Left cardiac atrium (tissue), 4 donors: ENCODE measurements around the gene DNAH17. TPM values are rescaled to one million over a fixed set of nuclear protein-coding genes. Genes with fewer than 3 reads are reported as not detected.
"Not testable (repeated sequence)": the region's sequence is repeated elsewhere in the genome, so short reads cannot be mapped to it uniquely, and the experiment has no call there.

Source experiments
- ATAC-seq, 2 donors: fragments of 200-7000 bp; cut with Tn5 transposase; one replicate each; pipeline ENCODE4 v1.9.1; 2020; ENCODE audit warnings: mild to moderate bottlenecking in 2 of 2, moderate library complexity in 2 of 2
- DNase-seq: peaks from one replicate; pipeline ENCODE4 v3.0.0-alpha.2; 2020
- intact Hi-C, 2 donors: fragments of 100-400 bp; cut with DNase I; formaldehyde crosslinking; loops; one replicate each; pipeline versions ENCODE4 v1.14.1 to v1.15.1; 2022 to 2023
- total RNA-seq, 2 donors: library from RNA; stranded (reverse); fragmentation: NEBNext Ultra II Directional; extraction: Animal tissue kit (Norgen Biotek cat#: 25700); gene quantifications; one replicate each; pipeline ENCODE4 v1.2.1, GENCODE V29; 2021
- donor health status: DM: no; HTN: yes; CAD: no.
- donor health status: DM: no; HTN: yes; CAD: no; lungs with severe emphysema.
- donor health status: DM: yes; HTN: yes; CAD: no.
- donor health status: Dilated cardiomyopathy.

Gene DNAH17
- total RNA-seq, 2 donors from 2014 or later: 0.21 to 0.32 TPM

DNA sequence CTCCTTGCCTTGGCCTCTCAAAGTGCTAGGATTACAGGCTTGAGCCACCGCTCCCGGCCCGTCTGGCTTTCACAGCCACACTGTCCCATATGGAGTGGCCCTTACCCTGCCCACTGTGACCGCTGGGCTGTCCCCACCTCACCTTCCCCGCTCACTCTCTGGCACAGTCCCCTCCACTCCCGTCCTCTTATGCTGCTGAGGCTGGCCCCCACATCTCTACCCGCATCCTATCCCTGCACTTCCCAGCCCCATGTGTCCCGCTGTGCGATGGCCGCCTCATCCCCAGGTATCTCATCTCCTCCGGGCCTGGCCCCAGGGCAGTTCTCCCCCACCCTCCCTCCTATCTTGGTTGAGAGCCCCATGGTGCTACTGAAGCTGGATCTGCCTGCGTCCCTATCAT, 105.6 kb downstream of the DNAH17 start:
- DNase-seq (no peak), ATAC-seq (no peak)
- intact Hi-C loops: no loop called here

DNA sequence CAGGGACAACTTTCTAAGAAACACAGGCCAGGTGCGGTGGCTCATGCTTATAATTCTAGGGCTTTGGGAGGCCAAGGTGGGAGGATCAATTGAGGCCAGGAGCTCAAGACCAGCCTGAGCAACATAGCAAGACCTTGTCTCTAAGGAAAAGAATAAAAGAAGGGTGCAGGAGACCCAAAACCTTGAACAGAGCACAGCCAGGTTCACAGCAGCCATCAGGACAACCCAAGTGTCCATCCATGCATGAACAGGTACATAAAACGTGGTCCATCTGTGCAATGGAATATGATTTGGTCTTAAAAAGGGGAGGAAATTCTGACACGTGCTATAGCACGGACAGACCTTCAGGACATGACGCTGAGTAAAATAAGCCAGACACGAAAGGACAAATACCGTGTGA, 107.8 kb downstream of the DNAH17 start:
- intact Hi-C loops: no loop called here
- ATAC-seq: no peak

GRCh38 chr17:78468366-78468765, 108.8 kb downstream of the DNAH17 start:
- intact Hi-C loops: no loop called here
- no peak for ATAC-seq

More for the DNA sequence above, 107.8 kb downstream of the DNAH17 start:
- DNase-seq: no peak

DNA sequence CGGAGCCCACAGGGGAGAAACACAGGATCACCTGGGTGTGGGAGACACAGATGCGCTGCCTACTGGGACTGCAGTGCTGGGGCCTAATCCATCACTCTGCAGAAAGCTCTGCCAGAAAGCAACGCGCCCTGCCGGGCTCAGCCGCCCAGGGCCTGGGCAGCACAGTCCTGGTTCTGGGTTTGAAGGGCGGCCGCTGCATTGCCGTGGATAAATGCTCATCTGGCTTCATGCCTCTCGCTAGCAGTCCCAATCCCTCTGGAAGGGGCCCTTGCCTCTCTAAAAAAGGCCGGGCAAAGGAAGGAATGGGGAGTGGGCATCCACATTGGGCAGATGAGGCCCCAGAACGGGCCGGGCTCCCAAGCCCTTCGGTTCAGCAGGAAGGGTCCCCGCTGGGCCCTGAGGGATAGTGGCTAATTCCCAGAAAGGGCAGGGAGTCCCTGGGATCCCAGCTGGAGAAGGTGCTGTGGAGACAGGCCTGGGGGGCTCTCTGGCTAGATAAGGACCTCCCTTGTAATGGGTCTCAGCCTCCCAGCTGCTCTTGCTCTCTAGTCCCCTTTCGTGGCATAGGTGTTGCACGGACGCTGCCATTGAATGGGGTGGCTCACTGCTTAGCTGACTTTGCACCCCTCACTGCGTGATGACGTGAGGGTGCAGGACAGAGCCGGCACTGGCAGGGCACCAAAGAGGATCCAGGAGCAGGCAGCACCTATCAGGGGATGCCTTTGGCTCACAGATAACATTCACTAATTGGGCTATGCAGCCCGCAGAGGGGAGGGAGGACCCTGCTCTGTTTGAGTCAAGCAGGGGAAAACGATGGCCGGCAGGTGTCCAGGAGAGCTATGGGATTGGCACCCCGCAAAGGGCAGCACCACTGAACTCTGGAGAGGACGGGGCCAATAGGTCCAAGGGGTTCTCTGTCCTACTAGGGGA, 110.1 kb downstream of the DNAH17 start:
- intact Hi-C loops: no loop called here
- ATAC-seq (no peak), DNase-seq (no peak)

More at GRCh38 chr17:78468366-78468765, 108.8 kb downstream of the DNAH17 start:
- DNase-seq: no peak

- ATAC-seq: peak in 1 of 2 donors; percentile 62
- DNase-seq, intact Hi-C loops: not testable (repeated sequence)
These were observed 110.9 kb downstream of the DNAH17 start for GRCh38 chr17:78466109-78466785.

DNA sequence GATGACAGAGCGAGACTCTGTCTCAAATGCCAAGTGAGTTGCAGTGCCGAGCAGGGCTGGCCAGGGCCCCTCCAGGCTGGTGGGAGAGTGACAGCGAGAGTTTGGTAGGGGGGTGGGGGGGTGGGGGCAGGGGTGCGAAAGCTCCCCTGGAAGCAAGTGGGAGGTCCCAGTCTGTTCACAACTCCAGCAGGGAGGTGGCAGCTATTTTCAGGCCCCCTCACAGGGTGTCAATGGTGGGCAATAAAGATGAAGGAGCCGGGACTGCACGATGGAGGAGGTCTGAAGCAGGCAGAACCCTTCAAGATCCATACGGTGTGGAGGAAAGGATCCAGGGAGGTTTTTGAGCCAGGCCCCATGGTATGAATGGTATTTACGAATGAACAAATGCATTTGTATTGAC, 115.0 kb downstream of the DNAH17 start:
- intact Hi-C loops: no loop called here
- ATAC-seq (no peak), DNase-seq (no peak)

GRCh38 chr17:78461799-78462053, 115.5 kb downstream of the DNAH17 start:
- DNase-seq (no peak), ATAC-seq (no peak)
- intact Hi-C loops: no loop called here

- ATAC-seq (no peak), DNase-seq (no peak)
- intact Hi-C loops: no loop called here
These were observed 116.0 kb downstream of the DNAH17 start for GRCh38 chr17:78460951-78461798.

DNA sequence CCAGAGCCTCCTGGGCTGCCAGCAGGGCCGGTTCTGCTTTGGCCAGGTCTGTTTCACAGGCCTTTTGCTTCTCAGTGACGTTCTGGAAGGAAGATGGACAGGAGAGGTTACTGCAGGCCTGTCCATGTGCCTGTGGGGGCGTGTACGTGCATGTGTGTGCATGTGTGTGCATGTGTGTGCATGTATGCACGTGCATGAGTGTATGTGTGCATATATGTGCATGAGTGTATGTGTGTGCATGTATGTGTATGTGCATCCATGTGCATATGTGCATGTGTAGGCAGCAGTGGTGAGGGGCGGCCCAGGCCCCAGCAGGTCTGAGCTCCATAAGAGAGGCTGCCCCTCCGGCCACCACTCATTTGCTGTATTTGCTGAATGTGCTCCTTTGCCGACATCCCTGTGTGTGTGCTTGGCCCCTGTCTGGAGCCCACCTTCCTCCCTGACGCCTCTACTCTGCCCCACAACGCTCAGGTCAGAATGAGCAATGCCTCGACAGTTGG, 117.0 kb downstream of the DNAH17 start:
- DNase-seq (no peak), ATAC-seq (no peak)
- intact Hi-C loops: no loop called here

- ATAC-seq (no peak), DNase-seq (no peak)
- intact Hi-C loops: no loop called here
These were observed 117.5 kb downstream of the DNAH17 start for GRCh38 chr17:78459696-78460095.

DNA sequence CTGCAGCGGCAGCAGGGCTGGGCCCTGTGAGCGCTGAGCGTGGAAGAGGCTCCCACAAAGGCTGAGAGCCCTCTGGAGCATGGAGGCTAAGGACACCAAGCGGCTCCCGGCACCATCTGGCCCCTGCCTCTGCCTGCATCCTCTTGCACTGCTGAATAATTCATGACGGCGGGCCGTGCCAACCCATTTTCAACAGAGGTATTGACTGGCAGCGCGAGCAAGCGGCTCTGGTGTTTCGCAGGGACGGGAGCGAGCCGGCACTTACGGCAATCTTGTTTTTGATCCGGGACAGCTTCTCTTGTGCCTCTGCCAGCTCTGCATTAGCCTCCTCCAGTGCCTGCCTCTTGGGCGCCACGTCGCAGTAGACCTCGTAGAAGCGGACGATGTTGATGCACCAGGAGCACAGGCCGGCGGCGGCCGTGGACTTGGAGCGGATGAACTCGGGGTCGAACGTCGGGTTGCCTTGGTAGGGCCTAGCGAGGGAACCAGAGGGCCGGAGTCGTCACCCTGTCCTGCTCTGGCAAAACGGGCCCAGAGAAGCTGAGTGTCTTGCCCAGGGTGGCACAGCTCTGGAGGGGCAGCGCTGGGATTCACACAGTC, 118.4 kb downstream of the DNAH17 start:
- DNase-seq: no peak
- intact Hi-C loops: no loop called here
- ATAC-seq: no peak

- no peak for ATAC-seq
- no peak for DNase-seq
- intact Hi-C loops: no loop called here
These were observed 119.1 kb downstream of the DNAH17 start for GRCh38 chr17:78458091-78458490.

DNA sequence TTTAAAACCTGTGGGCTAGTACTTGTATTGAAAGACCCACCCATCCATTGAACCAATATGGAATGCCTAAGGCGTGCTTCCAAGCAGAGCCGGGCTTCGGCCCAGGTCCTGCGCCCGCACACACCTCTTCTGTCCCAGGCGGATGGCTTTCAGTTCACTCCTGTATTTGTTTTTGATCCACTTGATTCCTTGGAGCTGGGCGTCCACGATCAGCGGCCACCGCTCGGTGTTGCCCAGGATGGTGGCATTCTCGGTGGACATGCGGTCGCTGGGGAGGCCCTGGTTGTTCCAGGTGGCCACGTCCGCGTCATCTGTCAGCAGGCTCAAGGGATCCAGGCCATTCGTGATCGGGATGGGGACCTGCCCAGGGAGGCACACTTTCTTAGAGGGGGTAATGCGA, 122.8 kb downstream of the DNAH17 start:
- intact Hi-C loops: no loop called here
- no peak for DNase-seq
- no peak for ATAC-seq

- ATAC-seq: no peak
- no peak for DNase-seq
- intact Hi-C loops: no loop called here
These were observed 125.4 kb downstream of the DNAH17 start for GRCh38 chr17:78451753-78452152.

GRCh38 chr17:78450696-78451345, 126.4 kb downstream of the DNAH17 start:
- no peak for ATAC-seq
- intact Hi-C loops: no loop called here
- DNase-seq: no peak

DNA sequence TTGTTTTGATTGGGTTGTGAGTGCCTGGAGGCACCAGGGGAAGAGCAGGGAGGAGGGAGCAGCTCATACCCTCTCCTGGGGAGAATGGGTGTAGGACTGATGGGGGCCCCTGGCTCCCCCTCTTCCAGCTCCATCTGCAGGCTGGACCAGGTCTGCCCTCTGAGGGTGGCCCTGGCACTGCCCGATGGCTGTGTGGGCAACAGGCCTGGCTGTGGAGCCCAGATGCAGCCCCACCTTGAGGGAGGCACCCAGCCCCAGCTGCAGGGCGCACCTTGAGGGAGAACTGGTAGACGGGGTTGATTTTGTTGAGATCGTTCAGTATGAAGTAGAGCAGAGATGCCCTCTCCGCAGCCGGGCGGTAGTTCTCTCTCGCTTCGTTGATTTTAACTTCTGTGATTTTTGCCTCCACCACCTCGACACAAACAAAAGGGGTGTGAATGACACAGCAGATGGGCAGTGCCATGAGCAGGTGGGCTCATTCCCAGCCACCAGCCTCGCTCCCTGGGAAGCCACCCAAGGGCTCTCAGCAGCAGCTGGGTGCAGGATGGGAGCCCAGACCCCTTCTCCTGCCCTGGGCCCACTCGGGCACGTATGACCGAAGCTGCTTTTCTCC, 127.1 kb downstream of the DNAH17 start:
- intact Hi-C loops: no loop called here

DNA sequence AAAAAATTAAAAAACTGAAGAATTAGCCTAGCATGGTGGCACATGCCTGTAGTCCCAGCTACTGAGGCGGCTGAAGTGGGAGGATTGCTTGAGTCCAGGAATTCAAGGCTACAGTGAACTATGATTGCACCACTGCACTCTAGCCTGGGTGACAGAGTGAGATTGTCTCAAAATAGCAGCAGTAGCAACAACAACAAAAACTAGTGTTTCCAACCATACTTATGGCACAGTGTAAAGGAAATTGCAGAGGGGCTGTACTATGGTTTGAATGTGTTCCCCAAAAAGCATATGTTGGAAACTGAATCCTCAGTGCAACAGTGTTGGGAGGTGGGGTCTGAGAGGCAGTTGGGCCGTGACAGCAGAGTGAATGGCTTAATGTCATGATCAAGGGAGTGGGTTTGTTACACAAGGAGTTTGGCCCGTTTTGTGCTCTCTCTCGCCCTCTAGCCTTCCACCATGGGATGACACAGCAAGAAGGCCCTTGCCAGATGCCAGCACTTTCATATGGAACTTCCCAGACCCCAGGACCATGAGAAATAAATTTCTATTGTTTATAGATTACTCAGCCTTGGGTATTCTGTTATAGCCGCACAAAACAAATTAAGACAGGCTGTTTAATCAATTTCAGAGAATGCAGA, 128.7 kb downstream of the DNAH17 start:
- intact Hi-C loops: no loop called here
- ATAC-seq: no peak
- no peak for DNase-seq

More for the DNA sequence above, 127.1 kb downstream of the DNAH17 start:
- DNase-seq (no peak), ATAC-seq (no peak)

DNA sequence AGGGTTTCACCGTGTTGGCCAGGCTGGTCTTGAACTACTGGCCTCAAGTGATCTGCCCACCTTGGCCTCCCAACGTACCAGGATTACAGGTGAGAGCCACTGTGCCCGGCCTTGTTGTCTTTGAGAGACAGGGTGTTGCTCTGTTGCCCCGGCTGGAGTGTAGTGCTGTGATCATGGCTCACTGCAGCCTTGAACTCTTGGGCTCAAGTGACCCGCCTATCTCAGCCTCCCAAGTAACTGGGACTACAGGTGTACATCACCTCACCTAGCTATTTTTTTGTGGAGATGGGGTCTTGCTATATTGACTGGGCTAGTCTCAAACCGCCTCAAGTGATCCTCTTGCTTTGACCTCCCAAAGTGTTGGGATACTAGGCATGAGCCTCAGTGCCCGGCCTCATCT, 130.4 kb downstream of the DNAH17 start:
- no peak for ATAC-seq
- intact Hi-C loops: no loop called here
- DNase-seq: no peak
